Measurements from ENCODE around the gene CELF3. TPM values are rescaled to one million over a fixed set of nuclear protein-coding genes. Genes with fewer than 3 reads are reported as not detected.

The CELF3 gene
- total and polyA plus RNA-seq, 2 of the 4 experiments (the other 2 are of a cell fraction): not detected

DNA sequence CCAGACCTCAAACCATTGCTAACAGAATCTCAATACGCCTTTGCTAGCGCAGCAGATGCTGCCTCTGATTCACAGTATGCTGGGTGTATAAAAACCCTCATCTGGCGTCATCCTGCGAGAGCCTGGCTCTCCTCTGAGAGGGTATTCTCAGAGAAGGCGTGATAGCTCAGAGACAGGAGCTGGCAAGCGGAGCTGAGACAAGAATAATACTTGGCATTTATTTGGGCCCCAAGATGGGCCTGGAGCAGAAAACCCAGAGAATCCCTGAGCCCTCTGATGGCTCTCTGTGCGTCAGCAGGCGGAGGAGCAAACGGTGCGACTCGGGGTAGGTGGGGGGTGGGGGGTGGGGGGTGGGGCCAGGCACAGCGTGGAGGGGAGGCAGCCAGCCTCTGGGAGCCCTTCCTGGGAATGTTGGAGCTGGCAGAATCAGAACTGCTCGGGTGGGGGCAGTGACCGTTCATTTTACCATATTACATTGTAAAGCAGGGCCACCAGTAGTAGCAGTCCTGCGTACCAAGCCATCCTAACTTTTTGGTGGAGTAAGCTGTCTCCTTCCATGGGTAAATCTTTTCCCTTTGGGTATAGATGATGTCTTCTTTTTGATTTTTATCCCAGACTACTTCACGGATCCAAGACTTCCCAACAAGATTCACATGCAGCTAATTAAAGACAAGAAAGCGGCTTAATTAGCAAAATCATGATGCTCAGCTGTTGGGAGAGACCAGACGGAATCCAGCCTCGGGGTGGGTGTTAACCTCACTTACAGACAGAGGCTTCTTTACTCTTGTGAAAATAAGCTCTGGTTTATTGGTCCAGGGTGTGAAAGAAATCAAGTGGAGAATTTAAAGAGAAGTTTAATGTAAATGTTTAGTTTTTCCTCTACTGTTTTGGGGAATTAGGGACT, 11.8 kb upstream of the CELF3 start:
- Histone ChIP-seq H2BK15ac (ENCODE audit: low read depth, low read length) (no peak overlapping the region), H3K23ac (ENCODE audit: low read depth, low read length) (no peak overlapping the region; the same call in 1 of the 2 replicates), H4K8ac (ENCODE audit: low read depth in 2 of 2, low read length in 2 of 2) (no peak overlapping the region), H3K4me3 (ENCODE audit: insufficient read depth, low read depth, low read length) (no peak overlapping the region), H4K91ac (ENCODE audit: insufficient read depth, low read depth, low read length) (no peak overlapping the region), H3K9ac (ENCODE audit: low read depth, low read length) (no peak overlapping the region), H2BK20ac (ENCODE audit: low read depth, low read length) (no peak overlapping the region), H3K18ac (ENCODE audit: low read depth, low read length) (no peak overlapping the region), H3K56ac (ENCODE audit: extremely low read depth, insufficient read depth, low read length) (no peak overlapping the region), H2BK5ac (ENCODE audit: low read depth, low read length, poor library complexity, severe bottlenecking) (no peak overlapping the region), H3K4ac (ENCODE audit: low read depth, low read length) (no peak overlapping the region), H3K79me1 (ENCODE audit: low read depth in 1 of 2, low read length in 2 of 2) (no peaks in the 10 kb centered on the region), H3K4me2 (ENCODE audit: low read depth, low read length) (peak overlapping the region; percentile 46; the same call in 1 of the 2 replicates), H3K27ac (ENCODE audit: insufficient read depth, low read length) (no peak overlapping the region), H3K9me1 (ENCODE audit: insufficient read depth, low read length) (no peaks in the 10 kb centered on the region), H3K9me3 (ENCODE audit: control insufficient read depth, insufficient read depth, low read length) (no peaks in the 10 kb centered on the region), H2AK9ac (replicated peaks; ENCODE audit: low read depth, low read length, poor library complexity) (no peak overlapping the region), H3K36me3 (ENCODE audit: control insufficient read depth, insufficient read depth, low read length) (no peaks in the 10 kb centered on the region), H4K5ac (ENCODE audit: low read depth, low read length) (no peak overlapping the region), H2BK120ac (ENCODE audit: low read depth, low read length) (no peak overlapping the region), H3K27me3 (ENCODE audit: control insufficient read depth, insufficient read depth, low read length) (peaks cover 62% of the 10 kb centered on the region), H4K20me1 (ENCODE audit: insufficient read depth, low read length) (no peaks in the 10 kb centered on the region), H2AFZ (replicated peaks; ENCODE audit: low read length, poor library complexity) (no peak overlapping the region), H2AK5ac (ENCODE audit: low read depth, low read length) (no peak overlapping the region), H3K14ac (replicated peaks; ENCODE audit: low read depth, low read length) (no peak overlapping the region), H3K4me1 (ENCODE audit: control insufficient read depth, insufficient read depth, low read length) (peaks cover 2% of the 10 kb centered on the region; the same call in 1 of the 2 replicates)
- ATAC-seq (ENCODE audit: low read depth): peak; percentile 86
- BruUV-seq (replicated peaks): no TSS peak
- in situ Hi-C loops (cut with MboI; ENCODE audit: low sequenced_read_pairs) (no loop called here), dilution Hi-C loops (cut with HindIII; ENCODE audit: low sequenced_read_pairs, unreplicated experiment) (no loop called here), intact Hi-C loops (cut with micrococcal nuclease) (no loop called here)
- 30% methylated on average over 2 of the region's 19 CpGs; no CpG with 5 or more reads in 1 of the 2 experiments for WGBS, 2 experiments (ENCODE audit: extremely low coverage in 2 of 2, insufficient read length in 1 of 2)
- peak; percentile 57 for DNase-seq
- ChIA-PET POLR2A (ENCODE audit: unreplicated experiment) (no interaction called here), CTCF (interaction anchor here (0.6 kb wide), 1 partner anchor 634 kb away, joined by 3 read pairs; no protein-coding TSS in a partner anchor)
- TF ChIP-seq RFX5 (IDR thresholded peaks at IDR 0.05; ENCODE audit: low read depth, low read length): no peak
- TF ChIP-seq MXI1 (IDR thresholded peaks at IDR 0.05; ENCODE audit: borderline replicate concordance, low read depth, low read length): no peak
- no peak for TF ChIP-seq SMC3 (IDR thresholded peaks at IDR 0.05; ENCODE audit: low read depth, low read length)
- TF ChIP-seq CHD1 (IDR thresholded peaks at IDR 0.05; ENCODE audit: low read depth, low read length): no peak
- TF ChIP-seq, protein P1, sequence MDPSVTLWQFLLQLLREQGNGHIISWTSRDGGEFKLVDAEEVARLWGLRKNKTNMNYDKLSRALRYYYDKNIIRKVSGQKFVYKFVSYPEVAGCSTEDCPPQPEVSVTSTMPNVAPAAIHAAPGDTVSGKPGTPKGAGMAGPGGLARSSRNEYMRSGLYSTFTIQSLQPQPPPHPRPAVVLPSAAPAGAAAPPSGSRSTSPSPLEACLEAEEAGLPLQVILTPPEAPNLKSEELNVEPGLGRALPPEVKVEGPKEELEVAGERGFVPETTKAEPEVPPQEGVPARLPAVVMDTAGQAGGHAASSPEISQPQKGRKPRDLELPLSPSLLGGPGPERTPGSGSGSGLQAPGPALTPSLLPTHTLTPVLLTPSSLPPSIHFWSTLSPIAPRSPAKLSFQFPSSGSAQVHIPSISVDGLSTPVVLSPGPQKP (IDR thresholded peaks at IDR 0.05; ENCODE audit: borderline replicate concordance, low read depth, low read length): no peak
- no peak for TF ChIP-seq MAZ (IDR thresholded peaks at IDR 0.05; ENCODE audit: borderline replicate concordance, low read depth, low read length)
- TF ChIP-seq, protein P2, sequence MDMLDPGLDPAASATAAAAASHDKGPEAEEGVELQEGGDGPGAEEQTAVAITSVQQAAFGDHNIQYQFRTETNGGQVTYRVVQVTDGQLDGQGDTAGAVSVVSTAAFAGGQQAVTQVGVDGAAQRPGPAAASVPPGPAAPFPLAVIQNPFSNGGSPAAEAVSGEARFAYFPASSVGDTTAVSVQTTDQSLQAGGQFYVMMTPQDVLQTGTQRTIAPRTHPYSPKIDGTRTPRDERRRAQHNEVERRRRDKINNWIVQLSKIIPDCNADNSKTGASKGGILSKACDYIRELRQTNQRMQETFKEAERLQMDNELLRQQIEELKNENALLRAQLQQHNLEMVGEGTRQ (IDR thresholded peaks at IDR 0.05; ENCODE audit: low read depth, low read length): no peak
- TF ChIP-seq MAFK (IDR thresholded peaks at IDR 0.05; ENCODE audit: low read depth, low read length): no peak
- TF ChIP-seq CEBPB (IDR thresholded peaks at IDR 0.05; ENCODE audit: low read depth, low read length): no peak
- TF ChIP-seq POLR2A (IDR thresholded peaks at IDR 0.05; ENCODE audit: low read depth, low read length): no peak
- no peak for TF ChIP-seq RAD21 (IDR thresholded peaks at IDR 0.05; ENCODE audit: low read length)
- no peak for TF ChIP-seq FOS (IDR thresholded peaks at IDR 0.05; ENCODE audit: low read depth, low read length)
- no peak for TF ChIP-seq RCOR1 (IDR thresholded peaks at IDR 0.05; ENCODE audit: insufficient replicate concordance, low read length)
- TF ChIP-seq, protein P3, sequence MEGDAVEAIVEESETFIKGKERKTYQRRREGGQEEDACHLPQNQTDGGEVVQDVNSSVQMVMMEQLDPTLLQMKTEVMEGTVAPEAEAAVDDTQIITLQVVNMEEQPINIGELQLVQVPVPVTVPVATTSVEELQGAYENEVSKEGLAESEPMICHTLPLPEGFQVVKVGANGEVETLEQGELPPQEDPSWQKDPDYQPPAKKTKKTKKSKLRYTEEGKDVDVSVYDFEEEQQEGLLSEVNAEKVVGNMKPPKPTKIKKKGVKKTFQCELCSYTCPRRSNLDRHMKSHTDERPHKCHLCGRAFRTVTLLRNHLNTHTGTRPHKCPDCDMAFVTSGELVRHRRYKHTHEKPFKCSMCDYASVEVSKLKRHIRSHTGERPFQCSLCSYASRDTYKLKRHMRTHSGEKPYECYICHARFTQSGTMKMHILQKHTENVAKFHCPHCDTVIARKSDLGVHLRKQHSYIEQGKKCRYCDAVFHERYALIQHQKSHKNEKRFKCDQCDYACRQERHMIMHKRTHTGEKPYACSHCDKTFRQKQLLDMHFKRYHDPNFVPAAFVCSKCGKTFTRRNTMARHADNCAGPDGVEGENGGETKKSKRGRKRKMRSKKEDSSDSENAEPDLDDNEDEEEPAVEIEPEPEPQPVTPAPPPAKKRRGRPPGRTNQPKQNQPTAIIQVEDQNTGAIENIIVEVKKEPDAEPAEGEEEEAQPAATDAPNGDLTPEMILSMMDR (conservative IDR thresholded peaks at IDR 0.05; ENCODE audit: low read depth, low read length): no peak
